Panc1 (cell line): ENCODE data around the gene EPGN.

Experiments
- REST ChIP-seq, 2 experiments: IDR thresholded peaks; 2 replicates each; pipeline ENCODE4 v1.6.1; 2011 to 2012; ENCODE audit warnings: low read depth in 2 of 2, control low read depth in 1 of 2, low read length in 1 of 2, mild to moderate bottlenecking in 1 of 2, moderate library complexity in 1 of 2; ENCODE audit not compliant: insufficient read depth in 1 of 2
- TF ChIP-seq, protein P1 (sequence below): fragments of 450-650 bp; IDR thresholded peaks from 2 replicates; pipeline ENCODE4 v1.5.1; 2017; ENCODE audit warnings: mild to moderate bottlenecking

DNA sequence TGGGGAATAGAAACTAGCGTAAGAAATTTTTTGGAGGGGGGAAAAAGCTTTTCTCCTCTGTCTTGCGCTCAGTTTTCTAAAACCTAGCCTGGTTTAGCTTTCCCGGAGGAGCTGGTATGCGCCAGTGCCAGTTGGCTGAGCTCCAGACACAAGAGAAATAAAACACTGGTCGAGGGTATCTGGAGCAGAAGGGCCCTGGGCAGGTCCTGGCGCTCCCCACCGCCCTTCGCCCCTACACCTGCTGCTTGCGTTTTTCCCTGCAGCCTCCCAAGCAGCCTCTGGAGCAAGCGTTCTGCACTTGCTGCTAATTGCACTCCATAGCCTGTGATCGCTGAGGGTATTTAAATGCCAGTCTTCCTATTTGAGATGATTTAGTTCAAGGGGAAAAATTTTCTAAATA lies 57.5 kb downstream of the EPGN start:
- TF ChIP-seq, protein P1, sequence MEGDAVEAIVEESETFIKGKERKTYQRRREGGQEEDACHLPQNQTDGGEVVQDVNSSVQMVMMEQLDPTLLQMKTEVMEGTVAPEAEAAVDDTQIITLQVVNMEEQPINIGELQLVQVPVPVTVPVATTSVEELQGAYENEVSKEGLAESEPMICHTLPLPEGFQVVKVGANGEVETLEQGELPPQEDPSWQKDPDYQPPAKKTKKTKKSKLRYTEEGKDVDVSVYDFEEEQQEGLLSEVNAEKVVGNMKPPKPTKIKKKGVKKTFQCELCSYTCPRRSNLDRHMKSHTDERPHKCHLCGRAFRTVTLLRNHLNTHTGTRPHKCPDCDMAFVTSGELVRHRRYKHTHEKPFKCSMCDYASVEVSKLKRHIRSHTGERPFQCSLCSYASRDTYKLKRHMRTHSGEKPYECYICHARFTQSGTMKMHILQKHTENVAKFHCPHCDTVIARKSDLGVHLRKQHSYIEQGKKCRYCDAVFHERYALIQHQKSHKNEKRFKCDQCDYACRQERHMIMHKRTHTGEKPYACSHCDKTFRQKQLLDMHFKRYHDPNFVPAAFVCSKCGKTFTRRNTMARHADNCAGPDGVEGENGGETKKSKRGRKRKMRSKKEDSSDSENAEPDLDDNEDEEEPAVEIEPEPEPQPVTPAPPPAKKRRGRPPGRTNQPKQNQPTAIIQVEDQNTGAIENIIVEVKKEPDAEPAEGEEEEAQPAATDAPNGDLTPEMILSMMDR: no peak
- no peak for TF ChIP-seq REST (IDR thresholded peaks at IDR 0.05; ENCODE audit: insufficient read depth in 1 of 2, low read depth in 2 of 2, low read length in 1 of 2)
